Erythroblast (primary cell): ENCODE data around the gene DUSP10.

Experiments
- GATA1 ChIP-seq: IDR thresholded peaks from 2 replicates; pipeline ENCODE4 v1.6.1; 2011; ENCODE audit warnings: low read depth, mild to moderate bottlenecking, control low read depth, low read length, moderate library complexity
- POLR2A ChIP-seq: IDR thresholded peaks from 2 replicates; pipeline ENCODE4 v1.6.1; 2011; ENCODE audit warnings: mild to moderate bottlenecking, low read length

DNA sequence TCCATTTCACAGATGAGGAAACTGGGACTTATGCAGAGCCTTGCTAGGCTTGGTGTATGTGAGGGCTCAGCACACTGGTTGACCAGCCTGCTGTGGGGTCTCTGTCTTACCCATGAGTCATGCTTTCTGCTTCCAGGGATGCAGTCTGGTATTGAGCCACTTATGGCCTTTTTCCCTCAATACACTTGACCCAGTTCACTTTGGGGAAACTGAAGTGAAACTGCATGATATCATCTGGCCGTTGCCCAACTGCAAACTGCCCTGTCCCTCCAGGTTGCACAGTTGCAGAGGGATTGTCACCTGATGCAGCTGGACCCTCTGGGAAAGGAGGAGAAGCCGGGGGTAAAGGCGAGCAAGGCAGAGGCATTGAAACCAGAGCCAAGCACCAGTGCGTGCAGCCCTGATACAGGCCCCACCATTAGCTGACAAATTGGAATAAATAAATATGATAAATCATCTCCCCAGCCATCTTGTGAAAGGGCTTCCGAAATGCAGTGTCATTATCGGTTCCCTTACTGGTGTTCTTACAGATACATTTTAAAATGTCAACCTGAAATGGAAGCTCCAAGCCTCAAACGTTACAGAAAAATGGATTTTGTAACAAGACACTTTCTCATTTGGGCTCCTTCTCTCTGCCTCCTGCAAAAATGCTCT, 39.3 kb upstream of the DUSP10 start:
- TF ChIP-seq POLR2A = no peak
- no peak for TF ChIP-seq GATA1
